Tibial nerve (tissue), 4 donors: ENCODE data around the gene MYO5A. TPM values are rescaled to one million over a fixed set of nuclear protein-coding genes. Genes with fewer than 3 reads are reported as not detected.

Source experiments
- DNase-seq, 2 donors: peaks; one replicate each; pipeline ENCODE4 v3.0.0-alpha.2; 2019; ENCODE audit warnings: low spot score in 2 of 2
- H3K27ac ChIP-seq, 4 donors: fragments of 200-600 bp; sonication (generic) in 3 of 4; one replicate each; pipeline ENCODE4 v1.5.1; 2017 to 2019; ENCODE audit warnings: mild to moderate bottlenecking in 1 of 4
- H3K27me3 ChIP-seq, 2 donors: fragments of 200-600 bp; sonication (generic) in 1 of 2; one replicate each; pipeline versions ENCODE4 v1.5.1 to v1.6.0; 2017 to 2019
- H3K36me3 ChIP-seq, 3 donors: fragments of 200-600 bp; sonication (generic); one replicate each; pipeline ENCODE4 v1.5.1; 2018 to 2019
- H3K4me1 ChIP-seq, 4 donors: fragments of 200-600 bp; sonication (generic) in 3 of 4; one replicate each; pipeline ENCODE4 v1.5.1; 2017 to 2019
- H3K4me3 ChIP-seq, 4 donors: fragments of 200-600 bp; sonication (generic) in 3 of 4; one replicate each; pipeline ENCODE4 v1.5.1; 2017 to 2019; ENCODE audit warnings: mild to moderate bottlenecking in 1 of 4, moderate library complexity in 1 of 4
- H3K9me3 ChIP-seq, 4 donors: fragments of 200-600 bp; sonication (generic) in 3 of 4; one replicate each; pipeline ENCODE4 v1.5.1; 2017 to 2019
- CTCF ChIP-seq, 5 experiments: fragments of 200-600 bp in 3 of 5; fragments of 450-650 bp in 2 of 5; sonication (generic) in 3 of 5; IDR thresholded peaks; one replicate each; pipeline ENCODE4 v1.5.1; 2016 to 2019; ENCODE audit warnings: antibody characterized with exemption in 5 of 5, mild to moderate bottlenecking in 3 of 5, moderate library complexity in 2 of 5
- EP300 ChIP-seq, 2 donors: sonication (generic); formaldehyde crosslinking; IDR thresholded peaks; one replicate each; pipeline ENCODE4 v1.6.1; 2017; ENCODE audit warnings: antibody characterized with exemption in 2 of 2, mild to moderate bottlenecking in 1 of 2
- POLR2A ChIP-seq, 2 donors: fragments of 450-650 bp; IDR thresholded peaks; one replicate each; pipeline ENCODE4 v1.6.1; 2017; ENCODE audit warnings: antibody characterized with exemption in 2 of 2, mild to moderate bottlenecking in 2 of 2, moderate library complexity in 2 of 2
- WGBS, 2 donors: methylation state at CpG; one replicate each; pipeline ENCODE4 v1.1.5; 2018; 5-methylcytosine and 5-hydroxymethylcytosine counted together
- total RNA-seq, 4 donors: library from RNA; depleted of rRNA; stranded (reverse); fragments of >200 nt; gene quantifications; one replicate each; pipeline ENCODE4 v1.1.0, GENCODE V29; 2016

The MYO5A gene
- total RNA-seq, 4 donors from 2014 or later = 38.7 to 101 (median 46.9) TPM

- 71 to 89% methylated on average over 3 of the region's 3 CpGs for WGBS, 2 donors
- Histone ChIP-seq H3K27ac (no peak overlapping the region), H3K4me3 (no peak overlapping the region), H3K36me3 (no peaks in the 10 kb centered on the region), H3K9me3 (no peaks in the 10 kb centered on the region), H3K4me1 (peaks cover 0 to 13% (median 3%) of the 10 kb centered on the region in 4 donors), H3K27me3 (no peaks in the 10 kb centered on the region)
- TF ChIP-seq CTCF (IDR thresholded peaks at IDR 0.05) (no peak), EP300 (IDR thresholded peaks at IDR 0.05) (no peak), POLR2A (IDR thresholded peaks at IDR 0.05) (no peak)
- no peak for DNase-seq
Measured at GRCh38 chr15:52436981-52437380, 91.7 kb downstream of the MYO5A start.

DNA sequence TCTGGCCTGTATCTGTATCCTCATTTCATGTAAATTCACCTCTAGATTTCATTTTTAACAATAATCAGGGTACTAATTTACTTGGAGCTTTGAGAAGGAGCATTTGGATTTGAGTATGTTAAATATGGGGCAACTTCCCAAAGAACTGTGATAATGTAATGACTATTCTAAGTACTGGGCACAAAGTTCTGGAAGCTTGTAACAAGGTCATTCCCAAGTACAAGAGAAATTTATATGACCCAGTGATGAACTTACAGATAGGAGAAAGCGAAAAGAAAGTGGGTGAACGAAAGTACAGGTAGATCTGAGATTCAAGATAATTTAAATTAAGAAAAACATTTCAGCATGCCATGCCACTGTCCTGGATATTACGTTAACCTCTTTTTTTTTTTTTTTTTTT lies 93.8 kb downstream of the MYO5A start:
- H3K36me3 ChIP-seq = no peaks in the 10 kb centered on the region
- no peak for DNase-seq
- 94% methylated on average over 3 of the region's 3 CpGs for WGBS, 2 donors
- no peak for TF ChIP-seq EP300 (IDR thresholded peaks at IDR 0.05)
- TF ChIP-seq CTCF (IDR thresholded peaks at IDR 0.05) = no peak
- no peak for TF ChIP-seq POLR2A (IDR thresholded peaks at IDR 0.05)
- H3K27me3 ChIP-seq = no peaks in the 10 kb centered on the region
- no peaks in the 10 kb centered on the region for H3K9me3 ChIP-seq
- no peak overlapping the region for H3K4me3 ChIP-seq
- H3K27ac ChIP-seq = no peak overlapping the region
- peaks cover 0 to 4% (median 1%) of the 10 kb centered on the region in 4 donors for H3K4me1 ChIP-seq

- Histone ChIP-seq H3K9me3 (no peaks in the 10 kb centered on the region), H3K4me1 (peaks cover 0 to 5% (median 0%) of the 10 kb centered on the region in 4 donors), H3K27ac (no peak overlapping the region), H3K27me3 (no peaks in the 10 kb centered on the region), H3K36me3 (peaks cover 0 to 21% (median 0%) of the 10 kb centered on the region in 3 donors), H3K4me3 (no peak overlapping the region)
- WGBS, 2 donors = 91 to 95% methylated on average over 4 of the region's 4 CpGs
- no peak for DNase-seq
- TF ChIP-seq EP300 (IDR thresholded peaks at IDR 0.05) = no peak
- TF ChIP-seq POLR2A (IDR thresholded peaks at IDR 0.05) = no peak
- TF ChIP-seq CTCF (IDR thresholded peaks at IDR 0.05) = no peak
Measured at GRCh38 chr15:52428297-52428696, 100.4 kb downstream of the MYO5A start.

DNA sequence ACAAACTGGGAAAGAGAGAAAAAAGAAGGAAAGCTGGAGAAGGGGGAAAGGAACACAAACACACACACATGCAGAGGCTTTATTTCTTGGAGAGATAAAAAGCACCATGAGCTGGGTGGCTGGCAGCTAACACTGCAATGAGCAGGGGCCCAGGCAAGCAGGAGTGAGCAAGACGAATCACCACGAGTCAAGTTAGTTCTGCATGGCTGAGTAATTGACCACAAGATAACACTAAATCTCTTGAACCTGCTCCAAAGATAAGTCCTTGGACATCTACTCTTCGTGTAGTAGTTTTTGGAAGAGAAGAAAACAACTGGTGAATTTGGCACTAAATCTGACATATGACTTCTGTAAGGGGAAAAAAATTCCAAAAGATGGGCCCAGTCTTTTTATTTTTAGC lies 100.9 kb downstream of the MYO5A start:
- no peak for DNase-seq
- no peak overlapping the region for H3K27ac ChIP-seq
- TF ChIP-seq POLR2A (IDR thresholded peaks at IDR 0.05) = no peak
- peaks cover 0 to 25% (median 0%) of the 10 kb centered on the region in 3 donors for H3K36me3 ChIP-seq
- H3K27me3 ChIP-seq = no peaks in the 10 kb centered on the region
- WGBS, 2 donors = 34 to 36% methylated on average over 3 of the region's 3 CpGs
- H3K4me3 ChIP-seq = no peak overlapping the region
- peaks cover 0 to 5% (median 0%) of the 10 kb centered on the region in 4 donors for H3K4me1 ChIP-seq
- H3K9me3 ChIP-seq = no peaks in the 10 kb centered on the region

DNA sequence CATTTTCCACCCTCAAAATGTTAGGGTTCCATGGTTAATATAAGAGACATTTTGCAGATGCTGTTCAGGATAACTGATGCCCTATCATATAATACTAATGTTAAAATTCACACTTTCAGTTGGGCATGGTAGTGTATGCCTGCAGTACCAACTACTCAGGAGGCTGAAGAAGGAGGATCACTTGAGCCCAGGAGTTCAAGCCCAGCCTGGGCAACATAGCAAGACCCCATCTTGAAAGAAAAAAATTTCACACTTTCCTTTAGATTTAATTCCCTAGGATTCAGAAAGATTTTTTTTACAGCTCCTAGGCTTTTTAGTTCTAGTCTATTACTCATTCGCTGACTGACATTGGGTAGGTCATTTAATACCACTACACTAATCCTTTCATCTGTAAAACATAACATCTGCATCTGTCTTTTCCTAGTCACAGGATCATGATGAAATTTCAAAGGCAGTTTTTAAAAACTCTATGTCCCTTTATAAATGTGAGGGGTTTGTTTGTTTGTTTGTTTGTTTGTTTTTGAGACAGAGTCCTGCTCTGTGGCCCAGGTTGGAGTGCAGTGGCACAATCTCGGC lies 103.7 kb downstream of the MYO5A start:
- TF ChIP-seq POLR2A (IDR thresholded peaks at IDR 0.05) (no peak), EP300 (IDR thresholded peaks at IDR 0.05) (no peak), CTCF (IDR thresholded peaks at IDR 0.05) (no peak)
- DNase-seq = no peak
- 95 to 96% methylated on average over 2 of the region's 2 CpGs for WGBS, 2 donors
- H3K27me3 ChIP-seq = no peaks in the 10 kb centered on the region
- H3K4me1 ChIP-seq = peaks cover 0 to 5% (median 0%) of the 10 kb centered on the region in 4 donors
- H3K36me3 ChIP-seq = peaks cover 0 to 31% (median 0%) of the 10 kb centered on the region in 3 donors
- no peaks in the 10 kb centered on the region for H3K9me3 ChIP-seq
- H3K4me3 ChIP-seq = no peak overlapping the region
- H3K27ac ChIP-seq = no peak overlapping the region
